SKM-1 (cell line): ENCODE data around the gene ARF6.

Experiments
- DNase-seq: peaks from one replicate; lab custom pipeline; 2025; ENCODE audit not compliant: unreplicated experiment; lab: John Stamatoyannopoulos, UW

The ARF6 gene

DNA sequence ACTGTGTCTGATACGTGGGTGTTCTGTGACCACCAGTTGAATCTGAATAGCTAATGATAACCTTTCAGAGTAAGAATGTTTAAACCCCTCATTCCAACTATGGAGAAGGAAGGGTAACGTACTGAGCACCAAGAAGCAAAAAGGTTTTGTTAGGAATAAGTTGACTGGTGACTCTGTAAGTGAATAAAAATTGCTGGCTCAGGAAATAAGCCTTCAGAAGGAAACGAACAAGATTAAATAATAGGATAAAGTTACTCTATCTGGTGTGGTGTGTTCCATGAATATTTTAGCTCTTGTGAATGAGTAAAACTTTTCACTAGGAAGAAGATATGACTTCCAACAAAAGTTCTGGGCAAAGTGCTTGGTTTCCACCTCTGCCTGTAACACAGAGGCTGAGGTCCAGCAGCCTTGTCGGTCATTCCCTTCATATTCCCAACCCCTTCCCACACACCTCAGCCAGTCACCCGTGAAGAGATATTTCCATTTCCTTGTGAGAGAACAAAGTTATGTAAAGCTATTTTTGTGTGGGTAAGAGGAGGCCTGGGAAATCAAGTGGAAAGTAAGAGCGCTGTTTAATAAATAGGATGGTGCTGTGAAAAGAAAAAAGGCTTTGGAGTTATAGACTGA lies 47.1 kb downstream of the ARF6 start:
- no peak for DNase-seq

DNA sequence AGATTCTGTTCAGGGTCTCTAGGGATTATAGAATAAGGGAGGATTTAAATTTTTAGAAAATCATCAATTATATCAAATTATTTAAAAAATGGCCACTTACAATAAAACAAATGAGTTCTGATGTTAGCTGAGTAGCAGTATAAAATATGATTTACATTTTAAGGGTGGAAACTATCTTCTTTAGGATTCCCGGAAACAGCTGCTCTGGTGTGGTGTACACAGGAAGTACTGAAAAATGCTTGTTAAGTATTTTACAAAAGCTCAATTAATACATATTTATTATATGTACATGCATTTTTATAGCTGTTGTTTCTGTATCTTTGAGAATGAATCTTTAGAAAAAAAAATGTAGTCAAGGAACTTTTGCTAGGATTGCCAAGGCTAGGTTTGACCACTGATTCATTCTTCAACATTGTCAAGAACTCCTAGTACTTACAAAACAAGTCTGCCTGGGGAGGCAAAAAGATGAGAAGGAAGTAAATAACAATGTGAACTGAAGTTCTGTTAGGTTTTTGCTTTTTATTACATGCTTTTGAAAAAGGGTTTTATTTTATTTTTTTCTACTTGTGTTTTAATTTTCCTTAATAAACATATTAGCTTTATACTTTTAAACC lies 48.0 kb downstream of the ARF6 start:
- DNase-seq: no peak

DNA sequence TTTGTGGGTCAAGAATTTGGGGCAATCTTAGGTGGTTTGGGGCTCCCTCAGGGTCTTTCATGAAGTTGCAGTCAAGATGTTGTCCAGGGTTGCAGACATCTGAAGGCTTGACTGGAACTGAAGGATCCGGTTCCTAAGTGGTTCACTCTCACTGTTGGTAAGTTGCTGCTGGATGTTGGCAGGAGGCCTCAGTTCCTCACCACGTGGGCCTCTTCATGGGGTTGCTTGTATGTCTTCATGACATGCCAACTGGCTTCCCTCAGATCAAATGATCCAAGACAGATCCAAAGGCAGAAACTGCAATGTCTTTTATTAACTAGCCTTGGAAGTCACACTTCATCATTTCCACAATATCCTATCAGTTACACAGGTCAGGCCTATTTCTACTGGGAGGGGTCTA lies 49.2 kb downstream of the ARF6 start:
- no peak for DNase-seq

- no peak for DNase-seq
Measured at GRCh38 chr14:49944501-49944900, 51.6 kb downstream of the ARF6 start.

GRCh38 chr14:49945448-49946319 lies 52.8 kb downstream of the ARF6 start:
- DNase-seq: no peak
